ENCODE data around the gene PALLD.
"Not testable (repeated sequence)": the region's sequence is repeated elsewhere in the genome, so short reads cannot be mapped to it uniquely, and the experiment has no call there.

Gene PALLD

GRCh38 chr4:168691631-168692369, 194.9 kb downstream of the PALLD start:
- in situ Hi-C loops (cut with MboI; ENCODE audit: low sequenced_read_pairs): no loop called here

DNA sequence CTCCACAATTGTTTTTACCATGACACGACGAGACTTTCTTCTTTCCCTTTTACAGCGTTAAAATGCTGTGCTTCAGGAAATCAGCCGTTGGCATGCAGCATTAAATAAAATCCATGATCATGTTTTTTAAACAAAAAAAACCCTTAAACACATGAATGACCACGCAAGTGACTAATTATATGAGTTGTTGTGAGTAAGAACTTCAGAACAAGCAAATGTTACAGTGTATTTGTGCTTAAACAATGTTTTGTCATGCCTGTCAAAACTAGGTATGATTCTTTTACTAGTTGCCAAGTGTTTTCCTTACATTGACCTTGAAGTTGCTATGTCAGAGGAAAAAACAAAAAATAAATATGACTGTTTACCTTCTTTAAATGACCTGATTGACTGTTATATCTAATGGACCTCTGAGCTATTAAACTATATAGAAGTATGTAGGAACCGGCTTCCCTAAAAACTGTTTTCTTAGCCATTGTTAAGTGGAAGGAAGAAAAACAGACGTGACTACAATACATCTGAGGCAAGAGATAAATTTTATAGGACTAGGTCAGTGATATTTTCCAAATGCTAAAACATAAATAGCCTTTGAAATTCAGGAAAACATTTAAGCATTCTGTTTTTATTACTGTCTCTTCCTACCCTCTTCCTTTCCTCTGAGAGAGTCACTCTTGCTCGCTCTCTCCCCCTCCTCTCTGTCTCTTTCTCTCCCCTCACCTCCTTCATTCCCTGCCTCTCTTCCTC, 197.1 kb downstream of the PALLD start:
- in situ Hi-C loops (cut with MboI; ENCODE audit: low sequenced_read_pairs): no loop called here

- in situ Hi-C loops (cut with MboI; ENCODE audit: low sequenced_read_pairs): no loop called here
Measured at GRCh38 chr4:168694667-168695066, 197.8 kb downstream of the PALLD start.

DNA sequence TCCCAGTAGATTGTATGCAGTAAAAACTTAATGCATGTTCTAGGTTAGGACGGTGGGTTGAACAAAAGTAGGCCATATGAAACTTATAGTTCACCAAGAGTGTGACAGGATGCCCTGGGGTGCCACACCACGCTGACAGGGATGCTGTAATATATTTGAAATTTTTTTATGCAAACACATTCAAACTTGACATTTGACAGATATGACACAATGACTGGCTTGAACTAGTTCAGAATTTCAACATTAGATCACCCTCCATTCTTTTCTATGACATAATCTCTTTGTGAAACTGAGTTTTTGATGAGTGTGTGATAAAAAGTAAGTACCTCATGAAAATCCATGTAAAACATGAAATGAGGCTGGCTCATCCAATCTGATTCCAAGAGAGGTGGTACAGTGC, 198.4 kb downstream of the PALLD start:
- in situ Hi-C loops (cut with MboI; ENCODE audit: low sequenced_read_pairs): no loop called here

- in situ Hi-C loops (cut with MboI; ENCODE audit: low sequenced_read_pairs): no loop called here
Measured at GRCh38 chr4:168696280-168696679, 199.4 kb downstream of the PALLD start.

DNA sequence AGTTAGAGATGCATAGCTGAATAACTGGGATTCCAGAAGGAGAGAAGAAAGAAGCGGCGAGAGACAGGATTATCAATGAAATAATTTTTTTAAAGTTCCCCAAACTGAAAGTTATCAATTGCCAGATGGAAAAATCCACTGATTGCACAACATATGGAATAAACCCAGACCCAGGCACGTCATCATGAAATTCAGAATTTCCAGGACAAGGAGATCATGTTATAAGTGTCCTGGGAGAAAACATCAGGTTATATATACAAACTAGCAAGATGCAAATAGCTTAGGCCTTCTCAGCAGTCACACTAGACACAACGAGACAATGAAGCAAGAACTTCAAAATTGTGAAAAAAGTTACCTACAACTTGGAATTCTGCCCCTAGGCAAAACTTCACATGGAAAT, 200.0 kb downstream of the PALLD start:
- in situ Hi-C loops (cut with MboI; ENCODE audit: low sequenced_read_pairs): no loop called here

DNA sequence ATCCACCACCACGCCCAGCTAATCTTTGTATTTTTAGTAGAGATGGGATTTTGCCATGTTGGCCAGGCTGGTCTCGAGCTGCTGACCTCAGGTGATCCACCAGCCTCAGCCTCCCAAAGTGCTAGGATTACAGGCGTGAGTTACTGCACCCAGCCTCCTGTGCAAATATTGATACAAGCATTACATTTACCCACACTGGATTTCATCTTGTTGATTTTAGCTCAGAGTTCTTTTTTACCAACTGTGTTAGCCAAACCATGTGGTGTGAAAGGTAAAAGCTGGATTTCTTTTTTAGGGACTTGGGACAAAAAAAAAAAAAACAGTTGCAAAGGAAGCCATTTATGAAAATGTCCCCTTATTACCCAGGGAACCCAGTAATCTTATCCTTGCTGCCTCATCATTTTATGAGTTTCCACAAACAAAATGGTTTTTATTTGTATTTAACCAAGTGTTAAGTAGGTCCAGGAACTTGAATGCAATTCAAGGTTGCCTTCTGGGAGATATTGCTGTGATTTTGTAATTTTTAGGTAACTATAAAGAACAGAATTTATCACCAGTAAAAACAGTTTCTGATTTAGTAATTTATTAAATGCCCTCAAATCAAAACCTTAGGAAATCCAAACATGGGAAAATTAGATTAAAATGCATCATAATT, 202.5 kb downstream of the PALLD start:
- in situ Hi-C loops (cut with MboI; ENCODE audit: low sequenced_read_pairs): no loop called here

GRCh38 chr4:168701061-168701460, 204.2 kb downstream of the PALLD start:
- in situ Hi-C loops (cut with MboI; ENCODE audit: low sequenced_read_pairs): no loop called here

DNA sequence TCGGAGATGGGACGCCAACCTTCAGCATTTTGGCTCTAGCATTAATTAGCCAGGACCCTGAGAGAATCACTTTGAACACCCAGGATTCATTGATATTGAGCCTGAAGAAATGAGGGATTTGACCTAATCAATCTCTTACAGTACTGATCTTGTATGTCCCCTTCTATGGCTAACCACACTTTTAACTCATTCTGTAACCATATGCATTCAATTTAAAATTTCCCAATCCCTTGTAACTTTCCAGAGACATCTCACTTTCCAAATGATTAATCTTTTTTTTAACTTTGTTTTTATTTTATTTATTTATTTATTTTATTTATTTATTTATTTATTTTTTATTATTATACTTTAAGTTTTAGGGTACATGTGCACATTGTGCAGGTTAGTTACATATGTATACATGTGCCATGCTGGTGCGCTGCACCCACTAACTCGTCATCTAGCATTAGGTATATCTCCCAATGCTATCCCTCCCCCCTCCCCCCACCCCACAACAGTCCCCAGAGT, 205.8 kb downstream of the PALLD start:
- in situ Hi-C loops (cut with MboI; ENCODE audit: low sequenced_read_pairs): not testable (repeated sequence)

GRCh38 chr4:168705121-168705520, 208.3 kb downstream of the PALLD start:
- in situ Hi-C loops (cut with MboI; ENCODE audit: low sequenced_read_pairs): no loop called here

GRCh38 chr4:168707205-168707604, 210.4 kb downstream of the PALLD start:
- in situ Hi-C loops (cut with MboI; ENCODE audit: low sequenced_read_pairs): no loop called here

- in situ Hi-C loops (cut with MboI; ENCODE audit: low sequenced_read_pairs): no loop called here
Measured at GRCh38 chr4:168708108-168708507, 211.3 kb downstream of the PALLD start.

GRCh38 chr4:168710353-168710946, 213.6 kb downstream of the PALLD start:
- in situ Hi-C loops (cut with MboI; ENCODE audit: low sequenced_read_pairs): no loop called here

DNA sequence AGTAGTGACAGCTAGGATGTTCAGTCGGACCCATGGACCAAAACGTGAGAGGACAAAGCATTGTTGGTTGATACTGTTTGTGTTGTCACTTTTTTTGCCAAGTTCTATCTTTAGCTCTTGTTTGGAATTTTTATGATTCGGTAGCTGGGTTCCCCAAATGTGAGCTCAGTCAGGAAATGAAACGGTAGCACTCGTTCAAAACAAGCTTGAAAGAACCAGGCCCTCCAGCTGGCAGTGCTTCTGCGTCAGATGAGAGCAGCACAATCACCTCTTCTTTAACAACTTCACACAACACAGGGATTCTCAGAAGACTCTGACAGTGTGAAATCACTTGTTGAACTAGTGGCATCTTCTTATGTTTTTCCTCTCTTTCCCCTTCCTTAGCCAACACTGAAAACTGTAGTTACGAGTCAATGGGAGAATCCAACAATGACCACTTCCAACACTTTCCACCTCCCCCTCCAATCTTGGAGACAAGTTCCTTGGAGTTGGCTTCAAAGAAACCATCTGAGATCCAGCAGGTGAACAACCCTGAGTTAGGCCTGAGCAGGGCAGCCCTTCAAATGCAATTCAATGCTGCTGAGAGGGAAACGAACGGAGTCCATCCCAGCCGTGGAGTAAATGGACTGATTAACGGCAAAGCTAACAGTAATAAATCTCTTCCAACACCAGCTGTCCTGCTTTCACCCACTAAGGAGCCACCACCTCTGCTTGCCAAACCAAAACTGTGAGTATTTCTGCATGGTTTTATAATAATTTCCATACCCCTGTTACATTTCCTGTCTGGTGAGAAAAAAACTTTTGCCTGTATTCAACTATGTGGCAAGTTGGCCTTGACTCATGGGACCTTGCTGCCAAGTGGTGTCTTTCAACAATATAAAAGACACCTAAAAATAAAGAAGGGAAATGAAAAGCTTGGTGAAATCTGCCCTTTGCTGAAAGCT, 214.6 kb downstream of the PALLD start:
- in situ Hi-C loops (cut with MboI; ENCODE audit: low sequenced_read_pairs): no loop called here

DNA sequence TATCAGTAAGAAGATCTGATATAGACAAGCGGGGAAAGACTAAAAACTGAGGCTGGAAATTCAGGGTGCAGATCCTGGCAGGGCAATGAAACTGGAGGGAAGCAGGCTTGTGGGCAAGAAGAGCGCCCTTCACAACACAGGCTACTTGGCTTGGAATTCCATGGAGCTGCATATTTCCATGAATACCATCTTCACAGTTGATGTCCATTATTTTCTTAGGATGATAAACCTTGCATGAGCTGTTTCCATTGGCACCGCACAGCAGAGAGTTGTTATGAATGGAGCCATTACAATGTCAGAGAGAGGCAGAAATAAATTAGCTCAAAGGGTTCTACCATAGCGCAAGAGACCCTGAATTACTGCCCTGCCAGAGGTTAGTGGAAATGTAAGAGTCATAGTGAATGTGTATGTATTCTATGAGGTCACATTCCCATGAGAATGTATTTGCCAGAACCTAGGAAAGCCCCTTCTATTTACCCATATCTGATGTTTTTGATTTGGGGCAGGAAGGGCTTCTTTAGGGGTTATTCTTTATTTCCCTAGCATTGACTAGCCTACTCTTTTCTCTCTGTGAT, 215.6 kb downstream of the PALLD start:
- in situ Hi-C loops (cut with MboI; ENCODE audit: low sequenced_read_pairs): no loop called here

DNA sequence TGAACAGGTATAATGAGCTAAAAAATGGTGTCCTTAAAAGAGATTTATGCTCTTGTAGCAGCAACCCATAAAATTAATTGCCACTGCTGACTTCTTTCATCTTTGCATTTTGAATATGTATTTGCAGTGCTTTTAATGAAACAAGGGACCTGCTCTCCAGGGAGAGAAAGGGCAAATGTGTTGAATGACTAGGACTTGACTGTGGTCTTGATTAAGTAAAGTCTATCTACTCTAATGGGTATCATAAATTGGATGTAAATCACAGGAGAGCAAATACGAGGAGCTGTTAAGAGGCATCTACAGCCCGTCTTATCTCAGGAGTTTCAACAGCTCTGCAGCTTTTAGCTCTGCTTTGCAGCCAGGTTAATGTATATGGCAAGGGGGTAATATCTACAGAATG, 216.4 kb downstream of the PALLD start:
- in situ Hi-C loops (cut with MboI; ENCODE audit: low sequenced_read_pairs): no loop called here

DNA sequence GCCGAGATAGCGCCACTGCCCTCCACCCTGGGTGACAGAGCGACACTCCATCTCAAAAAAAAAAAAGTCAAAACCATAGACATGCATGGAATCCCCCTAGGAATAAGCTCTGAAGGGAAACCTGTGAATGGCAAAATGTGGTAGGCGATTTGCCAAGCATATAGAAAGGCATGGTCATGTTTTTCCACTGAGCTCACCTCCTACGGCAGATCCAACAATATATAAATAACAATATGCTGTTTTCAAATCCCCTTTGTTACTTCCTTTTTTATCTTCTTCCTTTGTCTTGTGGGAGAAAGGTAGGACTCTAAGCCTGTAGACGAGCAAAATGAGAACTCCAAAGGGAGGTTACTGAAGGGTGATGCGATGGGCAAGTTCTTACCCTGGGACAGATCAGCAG, 219.0 kb downstream of the PALLD start:
- in situ Hi-C loops (cut with MboI; ENCODE audit: low sequenced_read_pairs): no loop called here

GRCh38 chr4:168716406-168717129, 219.7 kb downstream of the PALLD start:
- in situ Hi-C loops (cut with MboI; ENCODE audit: low sequenced_read_pairs): no loop called here

DNA sequence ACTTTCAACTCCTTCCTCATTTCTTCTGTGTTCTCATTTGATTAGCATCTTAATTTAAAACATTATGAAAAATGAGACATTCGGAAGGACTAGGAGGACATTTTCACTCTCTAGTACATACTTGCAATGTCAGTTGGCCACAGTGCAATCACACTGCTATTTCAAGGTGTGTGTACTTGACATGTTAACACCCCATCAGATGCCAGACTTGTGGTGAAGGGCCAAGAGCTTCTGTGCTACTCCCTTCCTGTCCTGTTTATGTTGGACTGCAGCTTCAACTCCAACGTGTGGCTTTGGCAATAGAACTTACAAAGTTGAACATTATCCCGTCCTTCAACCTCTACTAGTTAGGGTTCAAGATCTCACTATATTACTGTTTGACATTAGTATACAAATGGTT, 221.0 kb downstream of the PALLD start:
- in situ Hi-C loops (cut with MboI; ENCODE audit: low sequenced_read_pairs): no loop called here

Data from HL-60/S4 treated with phorbol 12-myristate 13-acetate at 8.2 ng/mL for 4 days and 3 days (cell line).